OCI-LY3 (cell line): ENCODE data around the gene FAH.

Source experiments
- H2AFZ ChIP-seq: fragments of 200-600, 300-600 bp; shearing (Covaris generic); 2 replicates; pipeline ENCODE4 v1.6.0; 2014; ENCODE audit warnings: antibody characterized with exemption, low read depth, low read length
- H3K27ac ChIP-seq: fragments of 200-600, 300-600 bp; sonication (generic); 2 replicates; pipeline ENCODE4 v1.5.1; 2014; ENCODE audit warnings: mild to moderate bottlenecking, low read length, moderate library complexity, mixed read lengths
- H3K27me3 ChIP-seq: fragments of 200-600, 300-600 bp; sonication (generic); 2 replicates; pipeline ENCODE4 v1.6.1; 2014; ENCODE audit warnings: low read depth, low read length, mixed read lengths
- H3K36me3 ChIP-seq: fragments of 200-600, 300-600 bp; sonication (generic); replicated peaks from 2 replicates; pipeline ENCODE3; 2014; ENCODE audit warnings: low read depth, low read length, mixed read lengths
- H3K4me1 ChIP-seq: fragments of 300-600, 200-600 bp; sonication (generic); 2 replicates; pipeline ENCODE4 v1.6.1; 2014; ENCODE audit warnings: low read length, mixed read lengths
- H3K4me2 ChIP-seq: fragments of 200-600, 300-600 bp; sonication (generic); 2 replicates; pipeline ENCODE4 v1.6.1; 2014; ENCODE audit warnings: low read length, mixed read lengths
- H3K4me3 ChIP-seq: fragments of 300-600, 200-600 bp; sonication (generic); 2 replicates; pipeline ENCODE4 v1.5.1; 2014; ENCODE audit warnings: antibody characterized with exemption, mild to moderate bottlenecking, low read length, moderate library complexity
- H3K79me2 ChIP-seq: fragments of 300-600, 200-600 bp; shearing (Covaris generic); 2 replicates; pipeline ENCODE4 v1.6.1; 2014; ENCODE audit warnings: mild to moderate bottlenecking, low read length, mixed read lengths
- H3K9ac ChIP-seq: fragments of 300-600, 200-600 bp; shearing (Covaris generic); 2 replicates; pipeline ENCODE4 v1.6.0; 2014; ENCODE audit warnings: mild to moderate bottlenecking, low read length, moderate library complexity
- H3K9me3 ChIP-seq: fragments of 200-600, 300-600 bp; shearing (Covaris generic); 2 replicates; pipeline ENCODE4 v1.6.1; 2014; ENCODE audit warnings: low read length, mixed read lengths; ENCODE audit not compliant: insufficient read depth
- H4K20me1 ChIP-seq: fragments of 200-600, 300-600 bp; sonication (generic); 2 replicates; pipeline ENCODE4 v1.6.1; 2016; ENCODE audit warnings: low read length, mixed read lengths; ENCODE audit not compliant: insufficient read depth
- EZH2phosphoT487 ChIP-seq: fragments of 200-600 bp; shearing (Covaris generic); IDR thresholded peaks from 2 replicates; pipeline ENCODE4 v1.6.1; 2018; ENCODE audit warnings: antibody characterized with exemption, mixed run types, low read depth
- TF ChIP-seq, protein P1 (sequence below): fragments of 200-600, 300-600 bp; sonication (generic); IDR thresholded peaks from 2 replicates; pipeline ENCODE4 v1.5.1; 2014; ENCODE audit warnings: antibody characterized with exemption, low read length, low read depth

Gene FAH

DNA sequence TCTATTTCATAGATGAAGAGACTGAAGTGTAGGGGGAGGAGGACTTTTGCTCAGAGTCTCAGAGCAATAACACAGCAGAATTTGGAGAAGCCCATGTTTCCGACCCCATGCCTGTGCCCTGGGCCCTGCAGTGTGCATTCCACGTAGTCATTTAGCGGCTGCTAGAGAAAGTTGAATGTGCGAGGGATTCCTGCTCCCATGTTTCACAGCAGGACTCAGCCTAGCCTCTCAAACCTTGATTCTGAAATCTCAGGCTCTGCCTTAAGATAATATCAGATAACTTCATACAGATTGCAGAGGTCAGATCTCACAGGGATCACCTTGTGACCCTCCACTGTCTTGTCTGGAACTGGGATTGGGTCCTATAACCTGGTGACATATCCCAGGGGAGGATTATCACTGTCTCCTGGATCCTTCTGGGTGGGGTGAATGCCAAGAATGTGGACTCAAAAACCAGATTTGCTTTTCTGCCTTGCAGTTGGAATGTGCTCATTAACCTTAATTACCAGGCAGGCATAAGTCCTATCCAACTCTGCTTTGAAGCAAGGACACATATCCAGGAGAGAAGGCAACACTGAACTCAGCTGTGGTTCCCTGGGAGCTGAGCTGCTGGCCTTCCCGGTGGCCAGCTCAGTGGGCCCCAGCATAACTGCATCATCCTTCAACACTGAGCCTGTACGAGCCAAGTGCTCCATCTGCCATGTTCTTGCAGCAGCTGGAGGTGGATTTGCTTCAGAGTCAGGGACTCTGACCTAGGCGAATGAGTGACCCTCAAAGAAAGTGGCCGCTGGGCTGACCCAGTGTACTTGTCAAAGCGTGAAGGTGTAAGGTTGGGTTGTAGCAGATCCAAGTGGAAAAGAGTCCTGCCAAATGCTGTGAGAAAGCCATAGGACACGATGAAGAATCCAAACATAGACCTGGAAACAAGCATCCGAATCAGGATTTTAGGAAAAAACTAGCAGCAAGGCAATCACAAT, 56.2 kb downstream of the FAH start:
- Histone ChIP-seq H3K36me3 (no peaks in the 10 kb centered on the region), H3K4me2 (no peak overlapping the region), H3K27me3 (peaks cover 30% of the 10 kb centered on the region), H3K27ac (no peak overlapping the region), H3K4me1 (peaks cover 19% of the 10 kb centered on the region), H3K79me2 (no peaks in the 10 kb centered on the region), H3K4me3 (no peak overlapping the region), H3K9me3 (no peaks in the 10 kb centered on the region), H3K9ac (no peak overlapping the region), H4K20me1 (no peaks in the 10 kb centered on the region), H2AFZ (no peak overlapping the region)
- TF ChIP-seq EZH2phosphoT487: no peak
- TF ChIP-seq, protein P1, sequence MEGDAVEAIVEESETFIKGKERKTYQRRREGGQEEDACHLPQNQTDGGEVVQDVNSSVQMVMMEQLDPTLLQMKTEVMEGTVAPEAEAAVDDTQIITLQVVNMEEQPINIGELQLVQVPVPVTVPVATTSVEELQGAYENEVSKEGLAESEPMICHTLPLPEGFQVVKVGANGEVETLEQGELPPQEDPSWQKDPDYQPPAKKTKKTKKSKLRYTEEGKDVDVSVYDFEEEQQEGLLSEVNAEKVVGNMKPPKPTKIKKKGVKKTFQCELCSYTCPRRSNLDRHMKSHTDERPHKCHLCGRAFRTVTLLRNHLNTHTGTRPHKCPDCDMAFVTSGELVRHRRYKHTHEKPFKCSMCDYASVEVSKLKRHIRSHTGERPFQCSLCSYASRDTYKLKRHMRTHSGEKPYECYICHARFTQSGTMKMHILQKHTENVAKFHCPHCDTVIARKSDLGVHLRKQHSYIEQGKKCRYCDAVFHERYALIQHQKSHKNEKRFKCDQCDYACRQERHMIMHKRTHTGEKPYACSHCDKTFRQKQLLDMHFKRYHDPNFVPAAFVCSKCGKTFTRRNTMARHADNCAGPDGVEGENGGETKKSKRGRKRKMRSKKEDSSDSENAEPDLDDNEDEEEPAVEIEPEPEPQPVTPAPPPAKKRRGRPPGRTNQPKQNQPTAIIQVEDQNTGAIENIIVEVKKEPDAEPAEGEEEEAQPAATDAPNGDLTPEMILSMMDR: no peak

DNA sequence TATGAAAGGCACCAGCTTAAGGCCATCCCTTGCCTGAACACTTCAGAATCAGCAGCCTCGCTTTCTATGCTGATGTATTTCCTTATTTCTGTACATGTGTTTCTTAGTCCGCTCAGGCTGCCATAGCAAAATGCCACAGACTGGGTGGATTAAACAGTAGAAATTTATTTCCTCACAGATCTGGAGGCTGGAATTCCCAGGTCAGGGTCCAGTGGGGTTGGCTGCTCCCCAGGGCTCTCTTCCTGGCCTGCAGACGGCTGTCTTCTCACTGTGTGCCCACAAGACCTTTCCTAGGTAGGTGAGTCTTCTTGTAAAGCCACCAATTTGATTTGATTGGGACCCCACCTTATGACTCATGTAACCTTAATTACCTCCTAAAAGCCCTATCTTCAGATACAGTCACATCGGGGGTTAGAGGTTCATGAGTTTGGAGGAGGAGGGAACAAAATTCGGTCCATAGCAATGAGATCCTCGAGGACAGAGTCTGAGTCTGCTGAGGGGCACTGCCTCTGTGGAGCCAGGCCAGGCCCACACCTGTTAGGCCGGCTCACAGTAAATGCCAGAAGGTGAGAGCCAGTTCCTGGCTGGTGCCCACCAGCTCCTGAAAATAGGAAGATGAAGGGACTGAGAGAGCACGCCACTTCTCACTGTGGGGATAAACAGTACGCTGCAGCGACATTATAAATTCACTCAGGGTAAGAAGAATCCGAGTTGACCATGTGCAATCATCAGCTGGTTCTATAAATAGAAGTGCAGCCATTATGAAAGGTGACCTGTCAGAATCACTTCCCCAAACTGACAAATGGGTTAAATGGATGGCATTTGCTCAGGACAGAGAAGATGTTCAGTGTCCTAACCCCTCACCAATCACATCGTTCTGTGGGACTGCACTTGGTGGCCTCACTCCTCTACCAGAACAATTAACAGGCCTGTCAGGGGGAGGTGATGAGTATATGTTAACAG, 58.1 kb downstream of the FAH start:
- Histone ChIP-seq H3K79me2 (no peaks in the 10 kb centered on the region), H3K36me3 (no peaks in the 10 kb centered on the region), H3K27ac (no peak overlapping the region), H3K9ac (no peak overlapping the region), H3K4me2 (peak overlapping the region; percentile 66), H3K9me3 (no peaks in the 10 kb centered on the region), H3K27me3 (peaks cover 21% of the 10 kb centered on the region), H2AFZ (peak overlapping the region; percentile 68), H3K4me3 (peak overlapping the region; percentile 24), H4K20me1 (no peaks in the 10 kb centered on the region), H3K4me1 (peaks cover 19% of the 10 kb centered on the region)
- no peak for TF ChIP-seq EZH2phosphoT487
- TF ChIP-seq, protein P1: no peak

DNA sequence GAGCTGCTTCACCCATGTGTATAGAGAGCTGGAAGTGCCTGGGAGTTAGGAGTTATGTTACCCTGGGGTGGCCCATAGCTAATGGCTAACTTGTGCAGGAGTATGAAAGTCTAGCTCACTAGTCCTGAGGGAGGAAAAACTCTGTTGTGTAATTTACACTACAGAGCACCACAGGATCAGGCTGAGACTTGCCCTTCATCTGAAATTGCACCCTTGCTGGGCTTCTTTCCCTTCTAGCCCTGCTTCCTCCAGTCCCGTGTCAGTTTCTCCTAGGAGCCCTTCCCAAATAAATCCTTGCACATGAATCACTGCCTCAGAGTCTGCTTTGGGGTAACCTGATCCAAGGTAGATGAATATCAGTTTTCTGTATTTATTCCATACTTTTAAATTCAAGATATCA, 59.2 kb downstream of the FAH start:
- Histone ChIP-seq H2AFZ (no peak overlapping the region), H3K27ac (no peak overlapping the region)
- TF ChIP-seq, protein P1: no peak
- TF ChIP-seq EZH2phosphoT487: no peak

DNA sequence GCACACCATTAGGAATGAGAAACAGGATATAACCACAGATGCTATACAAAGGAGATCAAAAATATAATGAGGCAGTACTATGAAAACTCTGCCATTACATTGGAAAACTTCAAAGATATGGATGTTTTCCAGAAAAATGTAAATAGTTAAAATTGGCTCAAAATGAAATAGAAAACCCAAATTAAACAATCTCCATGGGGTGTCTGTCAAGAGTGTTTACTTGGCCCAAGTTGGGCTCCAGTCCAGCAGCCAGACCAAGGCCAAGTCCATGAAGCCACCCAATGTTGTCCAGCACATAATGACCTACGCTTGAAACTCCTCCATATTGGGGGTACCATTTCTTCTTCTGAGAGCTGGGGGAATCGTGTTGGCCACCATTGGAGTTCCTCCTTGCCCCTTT, 62.1 kb downstream of the FAH start:
- no peak overlapping the region for H2AFZ ChIP-seq
- H3K4me1 ChIP-seq: peaks cover 19% of the 10 kb centered on the region
- no peaks in the 10 kb centered on the region for H3K27me3 ChIP-seq
- H3K9ac ChIP-seq: no peak overlapping the region
- no peaks in the 10 kb centered on the region for H3K36me3 ChIP-seq
- no peak overlapping the region for H3K4me2 ChIP-seq
- TF ChIP-seq, protein P1: no peak
- TF ChIP-seq EZH2phosphoT487: no peak
- no peaks in the 10 kb centered on the region for H3K79me2 ChIP-seq
- no peaks in the 10 kb centered on the region for H4K20me1 ChIP-seq
- H3K9me3 ChIP-seq: no peaks in the 10 kb centered on the region
- H3K4me3 ChIP-seq: no peak overlapping the region
- no peak overlapping the region for H3K27ac ChIP-seq

More for the DNA sequence above, 59.2 kb downstream of the FAH start:
- Histone ChIP-seq H3K27me3 (peaks cover 14% of the 10 kb centered on the region), H3K4me1 (peaks cover 19% of the 10 kb centered on the region), H3K9ac (no peak overlapping the region), H3K79me2 (no peaks in the 10 kb centered on the region), H3K9me3 (no peaks in the 10 kb centered on the region), H3K4me3 (no peak overlapping the region), H4K20me1 (no peaks in the 10 kb centered on the region), H3K4me2 (no peak overlapping the region), H3K36me3 (no peaks in the 10 kb centered on the region)
